Skeletal muscle satellite cell (primary cell): ENCODE data around the gene PLXNB3. TPM values are rescaled to one million over a fixed set of nuclear protein-coding genes. Genes with fewer than 3 reads are reported as not detected.

ENCODE experiments used
- H3K27me3 ChIP-seq: 2 replicates; pipeline ENCODE4 v1.7.0; 2013; ENCODE audit warnings: low read length; ENCODE audit not compliant: control insufficient read depth, insufficient read depth
- H3K36me3 ChIP-seq: 2 replicates; pipeline ENCODE4 v1.7.0; 2013; ENCODE audit warnings: mild to moderate bottlenecking, control low read depth, low read length; ENCODE audit not compliant: insufficient read depth
- H3K4me1 ChIP-seq: 2 replicates; pipeline ENCODE4 v1.7.0; 2013; ENCODE audit warnings: low read length; ENCODE audit not compliant: control insufficient read depth, insufficient read depth
- H3K4me2 ChIP-seq: 2 replicates; pipeline ENCODE4 v1.7.0; 2013; ENCODE audit warnings: mild to moderate bottlenecking, low read length
- H3K4me3 ChIP-seq: 2 replicates; pipeline ENCODE4 v1.7.0; 2013; ENCODE audit warnings: low read length
- H3K9ac ChIP-seq: 2 replicates; pipeline ENCODE4 v1.7.0; 2013; ENCODE audit warnings: mild to moderate bottlenecking, low read depth, low read length, moderate library complexity
- H3K9me3 ChIP-seq: replicated peaks from 2 replicates; pipeline ENCODE4 v1.7.0; 2013; ENCODE audit warnings: mild to moderate bottlenecking, control low read depth, low read length
- total RNA-seq: library from RNA; depleted of rRNA; stranded (reverse); fragments of >200 nt; gene quantifications from 2 replicates; pipeline ENCODE4 v1.2.3, GENCODE V29; 2012; rRNA removed

PLXNB3 gene
- total RNA-seq = 3.0 and 3.9 TPM in 2 replicates

DNA sequence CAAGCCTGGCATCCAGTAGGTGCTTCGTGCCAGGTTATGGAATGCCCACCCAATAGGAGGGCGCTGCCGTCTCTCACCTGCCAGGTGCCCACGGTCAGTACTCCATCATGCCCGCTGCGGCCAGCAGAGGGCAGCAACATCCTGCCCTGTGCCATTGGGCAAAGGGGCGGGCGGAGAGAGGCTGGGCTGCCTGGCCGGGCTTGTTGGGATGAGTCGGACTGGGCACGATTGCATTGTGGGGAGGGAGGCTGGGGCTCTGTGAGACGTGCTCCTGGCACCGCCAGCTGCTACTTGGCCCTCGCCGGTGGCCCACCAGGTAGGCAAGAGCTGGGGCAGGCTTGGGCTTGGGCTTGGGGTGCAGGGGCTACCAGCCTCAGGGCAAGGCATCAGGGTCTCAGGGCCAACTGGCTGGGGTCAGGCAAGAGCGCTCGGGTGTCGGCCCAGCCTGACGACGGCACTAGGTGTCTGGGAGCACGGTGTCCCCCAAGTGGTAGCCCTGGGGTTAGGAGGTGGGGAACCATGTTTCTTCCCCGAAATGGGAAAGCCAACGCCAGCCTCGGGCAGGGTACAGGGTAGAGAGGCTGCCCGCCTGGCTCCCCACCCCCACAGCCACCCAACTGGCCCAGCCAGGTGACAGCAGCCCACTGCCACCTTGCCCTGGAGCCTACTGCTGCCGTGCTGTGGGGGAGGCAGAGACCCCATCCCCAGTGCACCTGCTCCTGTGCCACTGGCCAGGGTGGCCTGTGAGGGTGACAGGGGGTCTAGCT lies at the start of gene PLXNB3:
PLXNB3 (plus strand) TSS at position 261 of the 767 bp plus-strand sequence. CDS start 1,287 bp downstream, outside the sequence.
- H3K9me3 ChIP-seq = no peaks in the 10 kb centered on the region
- H3K9ac ChIP-seq = peak within 1 kb of the TSS; percentile 52
- H3K4me3 ChIP-seq = peak within 1 kb of the TSS; percentile 68
- H3K4me2 ChIP-seq = peak within 1 kb of the TSS; percentile 82
- H3K4me1 ChIP-seq = peaks cover 2% of the 10 kb centered on the region
- no peaks in the 10 kb centered on the region for H3K36me3 ChIP-seq
- no peaks in the 10 kb centered on the region for H3K27me3 ChIP-seq

DNA sequence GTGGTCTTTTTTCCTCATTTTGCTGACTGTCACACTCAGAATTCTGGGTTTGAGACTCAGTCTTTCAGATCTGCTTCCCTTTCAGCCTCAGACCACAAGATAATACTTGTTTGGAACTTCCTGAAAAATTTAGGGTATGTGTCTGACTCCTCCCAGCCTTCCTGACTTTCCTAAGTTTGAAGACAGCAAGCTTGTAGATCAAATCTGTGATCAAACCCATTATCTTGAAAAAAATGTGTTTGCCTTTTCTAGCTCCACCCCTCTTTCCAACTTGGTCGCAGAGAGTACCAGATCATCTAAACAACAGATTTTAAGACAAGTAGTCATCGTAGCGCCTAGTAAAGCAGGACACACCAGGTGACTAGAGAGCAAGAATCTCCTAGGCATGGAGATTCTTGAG lies 49.8 kb upstream of the PLXNB3 start:
- no peaks in the 10 kb centered on the region for H3K9me3 ChIP-seq
- H3K9ac ChIP-seq = no peak overlapping the region
- H3K4me3 ChIP-seq = no peak overlapping the region
- no peaks in the 10 kb centered on the region for H3K4me1 ChIP-seq
- no peak overlapping the region for H3K4me2 ChIP-seq
- no peaks in the 10 kb centered on the region for H3K27me3 ChIP-seq
- peaks cover 30% of the 10 kb centered on the region for H3K36me3 ChIP-seq

DNA sequence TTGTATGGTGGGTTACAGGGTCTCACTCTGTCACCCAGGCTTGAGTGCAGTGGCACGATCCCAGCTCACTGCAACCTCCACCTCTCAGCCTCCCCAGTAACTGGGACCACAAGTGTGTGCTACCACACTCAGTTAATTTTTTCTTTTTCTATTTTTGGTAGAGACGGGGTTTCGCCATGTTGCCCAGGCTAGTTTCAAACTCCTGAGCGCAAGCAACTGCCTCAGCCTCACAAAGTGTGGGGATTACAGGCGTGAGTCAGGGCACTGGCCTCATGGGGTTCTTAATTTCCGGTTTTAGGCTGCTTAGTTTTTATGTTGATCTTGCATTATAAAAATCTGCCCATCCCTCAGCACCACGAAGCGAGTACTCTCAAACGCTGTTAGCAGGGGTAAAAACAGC lies 46.6 kb upstream of the PLXNB3 start:
- no peak overlapping the region for H3K4me3 ChIP-seq
- no peak overlapping the region for H3K4me2 ChIP-seq
- no peaks in the 10 kb centered on the region for H3K27me3 ChIP-seq
- peaks cover 45% of the 10 kb centered on the region for H3K36me3 ChIP-seq
- H3K9ac ChIP-seq = no peak overlapping the region
- H3K9me3 ChIP-seq = no peaks in the 10 kb centered on the region
- peaks cover 3% of the 10 kb centered on the region for H3K4me1 ChIP-seq

DNA sequence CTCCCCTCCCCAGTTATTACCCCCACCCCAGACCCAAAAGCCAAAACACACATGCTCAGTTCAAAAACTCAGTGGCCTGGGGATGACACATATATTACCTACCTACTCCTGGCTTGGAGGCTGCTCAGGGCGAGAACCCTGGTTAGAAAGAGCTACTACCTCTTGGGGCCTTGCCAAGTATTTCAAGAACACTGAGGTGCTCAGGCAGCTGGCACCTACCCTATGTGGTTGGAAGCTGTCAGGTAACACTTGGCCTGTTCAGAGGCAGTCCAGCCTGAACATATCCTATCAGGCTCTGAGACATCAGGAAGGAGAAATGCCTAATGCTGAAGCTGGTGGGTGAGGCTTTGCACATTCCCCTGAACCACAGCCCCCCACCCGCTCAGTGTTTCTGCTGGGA lies 44.8 kb upstream of the PLXNB3 start:
- Histone ChIP-seq H3K27me3 (no peaks in the 10 kb centered on the region), H3K4me2 (no peak overlapping the region), H3K9me3 (no peaks in the 10 kb centered on the region), H3K4me1 (peaks cover 8% of the 10 kb centered on the region), H3K9ac (no peak overlapping the region), H3K36me3 (peaks cover 43% of the 10 kb centered on the region), H3K4me3 (no peak overlapping the region)

DNA sequence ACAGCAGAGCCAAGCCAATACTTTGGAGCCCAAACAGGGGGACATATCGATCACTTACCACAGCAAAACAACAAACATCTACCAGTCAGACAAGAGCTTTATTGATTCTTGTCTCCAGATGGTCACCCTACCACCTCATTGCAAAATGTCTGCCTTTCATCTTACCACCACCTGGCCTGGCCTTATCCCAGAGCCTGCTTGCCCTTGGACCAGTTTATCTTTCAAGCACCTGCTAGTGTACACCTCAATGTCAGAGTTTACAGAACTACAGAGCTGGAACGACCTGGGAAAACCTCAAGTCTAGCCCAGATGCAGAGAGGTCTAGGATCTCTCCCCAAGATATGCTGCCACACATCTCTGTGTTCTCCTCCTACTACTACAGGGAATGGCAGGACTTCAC lies 44.3 kb upstream of the PLXNB3 start:
- no peak overlapping the region for H3K4me3 ChIP-seq
- H3K4me2 ChIP-seq = no peak overlapping the region
- peaks cover 8% of the 10 kb centered on the region for H3K4me1 ChIP-seq
- H3K9ac ChIP-seq = no peak overlapping the region
- H3K9me3 ChIP-seq = no peaks in the 10 kb centered on the region
- peaks cover 39% of the 10 kb centered on the region for H3K36me3 ChIP-seq
- H3K27me3 ChIP-seq = no peaks in the 10 kb centered on the region

DNA sequence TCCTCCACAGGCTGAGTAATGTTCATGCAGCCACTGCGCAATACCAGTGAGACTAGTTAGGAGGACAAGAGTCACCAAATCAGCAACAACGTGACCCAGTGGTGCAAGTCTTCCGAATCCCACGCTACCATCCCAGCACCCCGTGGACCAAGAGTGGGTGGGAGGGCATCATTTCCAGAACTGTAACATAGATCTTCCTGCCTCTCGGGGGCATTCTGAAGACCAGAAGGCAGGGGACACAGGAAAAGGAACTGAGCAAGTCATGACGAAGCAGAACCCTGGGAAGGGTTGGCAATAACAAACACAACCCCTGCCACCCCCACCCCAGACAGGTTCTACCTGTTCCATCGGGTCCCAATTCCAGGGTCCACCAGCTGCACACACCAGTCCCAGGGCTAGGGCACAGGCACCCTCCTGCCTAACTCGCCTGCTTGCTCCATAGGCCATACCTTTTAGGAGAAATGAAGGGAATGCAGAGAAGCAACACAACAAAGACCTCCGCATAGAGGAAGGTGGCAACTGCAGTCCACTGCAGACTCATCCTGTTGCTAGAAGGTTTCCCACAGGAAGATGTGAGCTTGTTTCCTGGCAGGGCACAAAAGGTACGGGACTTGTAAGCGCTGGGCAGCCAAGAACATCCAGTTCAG lies 41.2 kb upstream of the PLXNB3 start:
- Histone ChIP-seq H3K9ac (peak overlapping the region; percentile 92), H3K36me3 (peaks cover 24% of the 10 kb centered on the region), H3K27me3 (no peaks in the 10 kb centered on the region), H3K4me3 (peak overlapping the region; percentile 79), H3K9me3 (no peaks in the 10 kb centered on the region), H3K4me2 (peak overlapping the region; percentile 89), H3K4me1 (peaks cover 40% of the 10 kb centered on the region)

DNA sequence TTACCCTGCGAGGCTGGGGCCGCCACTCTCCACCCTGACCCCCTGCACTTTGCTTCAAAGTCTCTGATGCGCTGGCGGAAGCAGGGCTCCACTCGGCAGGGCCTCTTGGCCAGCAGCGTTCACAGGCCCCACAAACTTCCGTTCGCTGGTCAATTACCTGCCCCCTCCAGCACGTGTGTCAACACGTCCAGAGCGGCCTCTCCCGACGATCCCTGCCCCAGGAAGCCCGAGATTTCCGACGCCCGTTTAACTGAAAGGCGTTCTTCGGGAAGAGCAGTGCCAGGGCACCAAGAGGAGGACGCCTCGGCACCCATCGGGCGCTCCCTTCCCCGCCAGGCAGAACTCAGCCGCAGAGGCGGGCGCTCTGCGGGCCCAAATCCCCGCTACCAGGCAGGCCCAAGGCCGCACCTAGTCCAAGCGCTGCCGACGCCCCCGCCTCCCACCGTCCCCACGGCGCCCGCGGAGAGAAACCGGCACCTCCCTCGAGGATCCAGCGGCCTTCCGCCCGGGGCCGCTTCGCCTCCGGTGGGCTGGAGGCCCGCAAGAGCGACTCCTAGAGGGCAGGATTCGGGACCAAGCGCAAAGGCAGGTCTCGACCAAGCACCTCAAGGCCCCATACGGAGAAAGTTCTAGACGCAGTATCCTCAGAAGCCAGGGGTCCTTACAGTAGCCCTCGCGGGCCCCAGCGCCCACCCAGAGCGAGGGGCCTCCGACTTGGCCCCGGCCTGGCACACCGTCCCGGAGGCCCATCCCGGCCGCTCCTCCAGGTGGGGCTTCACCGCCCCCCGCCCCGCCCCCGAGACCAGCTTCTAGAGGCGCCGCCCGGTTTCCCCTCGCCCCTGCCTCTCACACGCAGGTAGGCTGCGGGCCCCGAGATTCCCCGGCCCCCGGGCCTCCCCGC lies 40.4 kb upstream of the PLXNB3 start:
- peaks cover 43% of the 10 kb centered on the region for H3K4me1 ChIP-seq
- H3K27me3 ChIP-seq = no peaks in the 10 kb centered on the region
- no peaks in the 10 kb centered on the region for H3K9me3 ChIP-seq
- peak overlapping the region; percentile 92 for H3K9ac ChIP-seq
- H3K36me3 ChIP-seq = peaks cover 24% of the 10 kb centered on the region
- H3K4me2 ChIP-seq = peak overlapping the region; percentile 89
- peak overlapping the region; percentile 79 for H3K4me3 ChIP-seq

DNA sequence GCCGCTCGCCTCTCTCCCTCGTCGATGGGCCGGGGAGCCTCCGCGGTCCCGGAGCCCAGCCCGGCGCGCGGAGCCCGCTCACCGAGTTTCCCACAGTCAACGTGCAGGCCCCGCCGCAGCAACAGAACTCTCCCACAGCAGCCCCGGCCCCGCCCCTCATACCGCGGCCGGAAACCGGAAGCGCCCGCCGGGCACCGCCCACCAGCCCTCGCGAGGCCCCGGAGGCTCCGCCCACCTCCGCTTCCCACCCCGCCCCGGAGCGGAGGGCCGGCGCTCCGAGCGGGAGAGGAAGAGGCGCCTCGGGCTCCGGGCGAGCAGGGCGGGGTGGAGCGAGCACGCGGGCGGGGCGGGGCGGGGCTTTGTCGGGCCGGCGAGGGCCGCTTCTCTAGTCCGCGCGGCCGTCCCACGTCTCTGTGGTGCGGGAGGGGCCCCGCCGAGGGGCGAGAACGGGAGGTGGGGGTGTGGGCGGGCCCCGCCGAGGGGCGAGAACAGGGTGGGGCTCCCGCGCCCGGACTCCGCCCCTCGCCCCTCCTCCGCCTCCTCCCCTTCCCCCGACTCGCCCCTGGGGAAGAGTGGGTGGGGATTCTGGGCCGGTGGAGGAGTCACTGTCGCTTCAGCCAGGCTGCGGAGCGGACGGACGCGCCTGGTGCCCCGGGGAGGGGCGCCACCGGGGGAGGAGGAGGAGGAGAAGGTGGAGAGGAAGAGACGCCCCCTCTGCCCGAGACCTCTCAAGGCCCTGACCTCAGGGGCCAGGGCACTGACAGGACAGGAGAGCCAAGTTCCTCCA lies 39.6 kb upstream of the PLXNB3 start, which contains the start of the genes ABCD1 and BCAP31:
ABCD1 (plus strand) TSS at position 605 of the 787 bp plus-strand sequence. CDS start 411 bp downstream, outside the sequence.
BCAP31 (minus strand) TSS at position 136 of the 787 bp plus-strand sequence. CDS start 1,143 bp downstream, outside the sequence.
- Histone ChIP-seq H3K9ac (peak within 1 kb of the TSS; percentile 92), H3K36me3 (peaks cover 19% of the 10 kb centered on the region), H3K9me3 (no peaks in the 10 kb centered on the region), H3K4me3 (peak within 1 kb of the TSS; percentile 79), H3K27me3 (no peaks in the 10 kb centered on the region), H3K4me2 (peak within 1 kb of the TSS; percentile 89), H3K4me1 (peaks cover 43% of the 10 kb centered on the region)

DNA sequence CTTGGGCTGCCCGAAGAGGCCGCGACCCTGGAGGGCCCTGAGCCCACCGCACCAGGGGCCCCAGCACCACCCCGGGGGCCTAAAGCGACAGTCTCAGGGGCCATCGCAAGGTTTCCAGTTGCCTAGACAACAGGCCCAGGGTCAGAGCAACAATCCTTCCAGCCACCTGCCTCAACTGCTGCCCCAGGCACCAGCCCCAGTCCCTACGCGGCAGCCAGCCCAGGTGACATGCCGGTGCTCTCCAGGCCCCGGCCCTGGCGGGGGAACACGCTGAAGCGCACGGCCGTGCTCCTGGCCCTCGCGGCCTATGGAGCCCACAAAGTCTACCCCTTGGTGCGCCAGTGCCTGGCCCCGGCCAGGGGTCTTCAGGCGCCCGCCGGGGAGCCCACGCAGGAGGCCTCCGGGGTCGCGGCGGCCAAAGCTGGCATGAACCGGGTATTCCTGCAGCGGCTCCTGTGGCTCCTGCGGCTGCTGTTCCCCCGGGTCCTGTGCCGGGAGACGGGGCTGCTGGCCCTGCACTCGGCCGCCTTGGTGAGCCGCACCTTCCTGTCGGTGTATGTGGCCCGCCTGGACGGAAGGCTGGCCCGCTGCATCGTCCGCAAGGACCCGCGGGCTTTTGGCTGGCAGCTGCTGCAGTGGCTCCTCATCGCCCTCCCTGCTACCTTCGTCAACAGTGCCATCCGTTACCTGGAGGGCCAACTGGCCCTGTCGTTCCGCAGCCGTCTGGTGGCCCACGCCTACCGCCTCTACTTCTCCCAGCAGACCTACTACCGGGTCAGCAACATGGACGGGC lies 38.8 kb upstream of the PLXNB3 start:
- Histone ChIP-seq H3K4me1 (peaks cover 43% of the 10 kb centered on the region), H3K4me3 (peak overlapping the region; percentile 69), H3K9me3 (no peaks in the 10 kb centered on the region), H3K27me3 (no peaks in the 10 kb centered on the region), H3K4me2 (peak overlapping the region; percentile 85), H3K36me3 (peaks cover 15% of the 10 kb centered on the region), H3K9ac (peak overlapping the region; percentile 65)

DNA sequence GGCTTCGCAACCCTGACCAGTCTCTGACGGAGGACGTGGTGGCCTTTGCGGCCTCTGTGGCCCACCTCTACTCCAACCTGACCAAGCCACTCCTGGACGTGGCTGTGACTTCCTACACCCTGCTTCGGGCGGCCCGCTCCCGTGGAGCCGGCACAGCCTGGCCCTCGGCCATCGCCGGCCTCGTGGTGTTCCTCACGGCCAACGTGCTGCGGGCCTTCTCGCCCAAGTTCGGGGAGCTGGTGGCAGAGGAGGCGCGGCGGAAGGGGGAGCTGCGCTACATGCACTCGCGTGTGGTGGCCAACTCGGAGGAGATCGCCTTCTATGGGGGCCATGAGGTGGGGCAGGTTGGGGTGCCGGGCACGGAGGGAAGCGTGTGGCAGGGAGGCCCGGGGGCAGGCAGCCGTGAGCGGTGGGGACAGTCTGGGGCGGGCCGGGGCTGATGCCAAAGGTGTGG lies 38.2 kb upstream of the PLXNB3 start:
- H3K4me3 ChIP-seq = peak overlapping the region; percentile 57

More for the DNA sequence above, 38.2 kb upstream of the PLXNB3 start:
- Histone ChIP-seq H3K27me3 (no peaks in the 10 kb centered on the region), H3K4me1 (peaks cover 43% of the 10 kb centered on the region), H3K9me3 (no peaks in the 10 kb centered on the region), H3K9ac (peak overlapping the region; percentile 60), H3K36me3 (peaks cover 10% of the 10 kb centered on the region), H3K4me2 (peak overlapping the region; percentile 85)
